Smooth muscle cell (in vitro differentiated cells): Measurements from ENCODE around the gene NALCN. TPM values are rescaled to one million over a fixed set of nuclear protein-coding genes. Genes with fewer than 3 reads are reported as not detected.

Source experiments
- DNase-seq: peaks from one replicate; lab custom pipeline; 2025; ENCODE audit not compliant: unreplicated experiment; lab: John Stamatoyannopoulos, UW
- H2AFZ ChIP-seq: fragments of 200-600 bp; sonication (generic); 2 replicates; pipeline ENCODE4 v1.6.0; 2016; ENCODE audit warnings: antibody characterized with exemption, low read depth, mild to moderate bottlenecking
- H3F3A ChIP-seq: fragments of 200-600 bp; sonication (generic); 2 replicates; pipeline ENCODE4 v1.6.0; 2017; ENCODE audit warnings: antibody characterized with exemption, low read depth
- H3K27ac ChIP-seq: fragments of 200-600 bp; sonication (generic); 2 replicates; pipeline ENCODE4 v1.5.1; 2016; ENCODE audit warnings: low read depth, mild to moderate bottlenecking
- H3K27me3 ChIP-seq: fragments of 200-600 bp; sonication (generic); 2 replicates; pipeline ENCODE4 v1.6.1; 2016; ENCODE audit warnings: low read depth, mild to moderate bottlenecking
- H3K36me3 ChIP-seq: fragments of 200-600 bp; sonication (generic); 2 replicates; pipeline ENCODE4 v1.5.1; 2016; ENCODE audit warnings: low read depth
- H3K4me1 ChIP-seq: fragments of 200-600 bp; sonication (generic); 2 replicates; pipeline ENCODE4 v1.5.1; 2016; ENCODE audit warnings: low read depth
- H3K4me2 ChIP-seq: fragments of 200-600 bp; sonication (generic); 2 replicates; pipeline ENCODE4 v1.6.0; 2016; ENCODE audit warnings: mild to moderate bottlenecking
- H3K4me3 ChIP-seq: fragments of 200-600 bp; sonication (generic); 2 replicates; pipeline ENCODE4 v1.5.1; 2016; ENCODE audit warnings: mild to moderate bottlenecking
- H3K79me2 ChIP-seq: fragments of 200-600 bp; sonication (generic); 2 replicates; pipeline ENCODE4 v1.6.0; 2016; ENCODE audit warnings: low read depth, mild to moderate bottlenecking
- H3K9ac ChIP-seq: fragments of 200-600 bp; sonication (generic); 2 replicates; pipeline ENCODE4 v1.6.0; 2016; ENCODE audit warnings: low read depth
- H3K9me3 ChIP-seq: fragments of 200-600 bp; sonication (generic); replicated peaks from 2 replicates; pipeline ENCODE4 v1.5.1; 2016; ENCODE audit warnings: low read depth
- H4K20me1 ChIP-seq: fragments of 200-600 bp; sonication (generic); 2 replicates; pipeline ENCODE4 v1.6.0; 2016; ENCODE audit warnings: low read depth
- CTCF ChIP-seq: fragments of 200-600 bp; sonication (generic); IDR thresholded peaks from 2 replicates; pipeline ENCODE4 v1.5.1; 2017; ENCODE audit warnings: borderline replicate concordance, mild to moderate bottlenecking, antibody characterized with exemption; ENCODE audit not compliant: insufficient read depth, poor library complexity, severe bottlenecking
- WGBS: methylation state at CpG from one replicate; pipeline ENCODE4 v1.1.7; 2016; ENCODE audit warnings: low lambda C conversion rate; 5-methylcytosine and 5-hydroxymethylcytosine counted together
- polyA plus RNA-seq: library from polyadenylated mRNA; unstranded; fragments of >200 nt; fragmentation: Nextera tagmentation; extraction: Ambion mirVana; gene quantifications from 2 replicates; pipeline ENCODE4 v1.2.1, GENCODE V29; 2016
- total RNA-seq: library from RNA; depleted of rRNA; stranded (reverse); fragments of >200 nt; gene quantifications from 2 replicates; pipeline ENCODE4 v1.2.3, GENCODE V29; 2014

Gene NALCN
- total and polyA plus RNA-seq, 2 experiments from 2014 or later, result 4.1 to 6.0 TPM

DNA sequence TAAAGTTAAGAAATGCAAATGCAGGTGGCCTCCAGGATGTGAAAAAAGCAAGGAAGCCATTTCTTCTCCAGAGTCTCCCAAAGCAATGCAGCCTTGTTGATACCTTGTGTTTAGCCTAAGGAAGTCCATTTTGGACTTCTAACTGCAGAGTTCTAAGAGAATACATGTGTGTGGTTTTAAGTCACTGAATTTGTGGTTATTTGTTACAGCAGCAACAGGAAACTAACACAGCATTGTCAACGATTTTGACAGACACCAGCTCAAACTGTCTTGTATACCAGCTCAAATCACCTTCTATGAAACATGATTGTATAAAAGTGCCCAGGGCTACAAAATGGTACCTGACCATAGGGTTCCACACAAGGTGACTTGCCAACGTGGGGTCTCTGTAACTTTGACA, 151.4 kb downstream of the NALCN start:
- no peak for DNase-seq
- Histone ChIP-seq H3K79me2 (no peaks in the 10 kb centered on the region), H4K20me1 (no peaks in the 10 kb centered on the region), H3F3A (no peaks in the 10 kb centered on the region), H3K36me3 (no peaks in the 10 kb centered on the region), H3K27me3 (no peaks in the 10 kb centered on the region), H3K9me3 (no peaks in the 10 kb centered on the region), H2AFZ (no peak overlapping the region), H3K9ac (no peak overlapping the region), H3K27ac (no peak overlapping the region), H3K4me1 (no peaks in the 10 kb centered on the region), H3K4me2 (no peak overlapping the region), H3K4me3 (no peak overlapping the region)
- no peak for TF ChIP-seq CTCF
- 79% methylated on average over 2 of the region's 2 CpGs for WGBS

GRCh38 chr13:101262306-101262705, 154.0 kb downstream of the NALCN start:
- no peak overlapping the region for H3K4me2 ChIP-seq
- no peaks in the 10 kb centered on the region for H3K79me2 ChIP-seq
- H3F3A ChIP-seq, result no peaks in the 10 kb centered on the region
- no peaks in the 10 kb centered on the region for H3K4me1 ChIP-seq
- H2AFZ ChIP-seq, result no peak overlapping the region
- 95% methylated on average over 2 of the region's 2 CpGs for WGBS
- H3K4me3 ChIP-seq, result no peak overlapping the region
- no peak overlapping the region for H3K9ac ChIP-seq
- no peaks in the 10 kb centered on the region for H3K9me3 ChIP-seq
- no peaks in the 10 kb centered on the region for H4K20me1 ChIP-seq
- TF ChIP-seq CTCF, result no peak
- H3K27me3 ChIP-seq, result no peaks in the 10 kb centered on the region
- no peak for DNase-seq
- H3K27ac ChIP-seq, result no peak overlapping the region
- H3K36me3 ChIP-seq, result no peaks in the 10 kb centered on the region

DNA sequence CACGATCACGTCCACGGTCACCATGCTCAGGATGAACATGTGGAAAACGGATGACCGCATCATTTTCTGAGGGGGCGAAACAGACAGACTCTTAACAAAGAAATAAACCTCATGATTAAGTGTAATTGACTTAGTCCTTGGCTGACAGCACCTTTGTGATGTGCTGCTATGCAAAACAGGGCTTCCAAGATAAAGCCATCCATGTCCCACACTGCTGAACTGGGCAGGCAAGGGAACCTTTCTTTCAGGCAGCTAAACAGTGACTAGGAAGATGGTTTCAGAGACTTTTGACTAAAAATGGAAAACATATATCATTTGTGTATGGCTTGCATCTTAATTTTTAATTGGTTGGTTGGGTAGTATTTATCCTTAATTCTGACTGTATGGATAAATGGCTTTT, 157.8 kb downstream of the NALCN start:
- no peak overlapping the region for H2AFZ ChIP-seq
- no peak for DNase-seq
- TF ChIP-seq CTCF, result no peak
- no peaks in the 10 kb centered on the region for H3K36me3 ChIP-seq
- peak overlapping the region; percentile 84 for H3K9ac ChIP-seq
- H3K79me2 ChIP-seq, result no peaks in the 10 kb centered on the region
- no peaks in the 10 kb centered on the region for H3K9me3 ChIP-seq
- H3K27ac ChIP-seq, result peak overlapping the region; percentile 98
- WGBS, result 88% methylated on average over 6 of the region's 6 CpGs
- peak overlapping the region; percentile 24 for H3K4me2 ChIP-seq
- H4K20me1 ChIP-seq, result no peaks in the 10 kb centered on the region
- no peaks in the 10 kb centered on the region for H3F3A ChIP-seq
- H3K27me3 ChIP-seq, result no peaks in the 10 kb centered on the region
- H3K4me3 ChIP-seq, result no peak overlapping the region
- no peaks in the 10 kb centered on the region for H3K4me1 ChIP-seq

GRCh38 chr13:101258071-101258470, 158.2 kb downstream of the NALCN start:
- Histone ChIP-seq H3K27ac (peak overlapping the region; percentile 98), H3K4me3 (no peak overlapping the region), H3K79me2 (no peaks in the 10 kb centered on the region), H3K4me1 (no peaks in the 10 kb centered on the region), H3K4me2 (peak overlapping the region; percentile 68), H3F3A (no peaks in the 10 kb centered on the region), H3K36me3 (no peaks in the 10 kb centered on the region), H2AFZ (peak overlapping the region; percentile 57), H4K20me1 (no peaks in the 10 kb centered on the region), H3K9ac (peak overlapping the region; percentile 90), H3K27me3 (no peaks in the 10 kb centered on the region), H3K9me3 (no peaks in the 10 kb centered on the region)
- DNase-seq, result peak; percentile 1
- no peak for TF ChIP-seq CTCF
- WGBS, result 42% methylated on average over 11 of the region's 11 CpGs
